ENCODE results near the gene MMP20. TPM values are rescaled to one million over a fixed set of nuclear protein-coding genes. Genes with fewer than 3 reads are reported as not detected.
A peak's percentile ranks its signal among the peaks of the same experiment; 100 is the strongest.
"Not testable (repeated sequence)": the region's sequence is repeated elsewhere in the genome, so short reads cannot be mapped to it uniquely, and the experiment has no call there.

The MMP20 gene
- polyA plus RNA-seq, 1 of the 3 experiments (the other 2 are of a cell fraction), result not detected

DNA sequence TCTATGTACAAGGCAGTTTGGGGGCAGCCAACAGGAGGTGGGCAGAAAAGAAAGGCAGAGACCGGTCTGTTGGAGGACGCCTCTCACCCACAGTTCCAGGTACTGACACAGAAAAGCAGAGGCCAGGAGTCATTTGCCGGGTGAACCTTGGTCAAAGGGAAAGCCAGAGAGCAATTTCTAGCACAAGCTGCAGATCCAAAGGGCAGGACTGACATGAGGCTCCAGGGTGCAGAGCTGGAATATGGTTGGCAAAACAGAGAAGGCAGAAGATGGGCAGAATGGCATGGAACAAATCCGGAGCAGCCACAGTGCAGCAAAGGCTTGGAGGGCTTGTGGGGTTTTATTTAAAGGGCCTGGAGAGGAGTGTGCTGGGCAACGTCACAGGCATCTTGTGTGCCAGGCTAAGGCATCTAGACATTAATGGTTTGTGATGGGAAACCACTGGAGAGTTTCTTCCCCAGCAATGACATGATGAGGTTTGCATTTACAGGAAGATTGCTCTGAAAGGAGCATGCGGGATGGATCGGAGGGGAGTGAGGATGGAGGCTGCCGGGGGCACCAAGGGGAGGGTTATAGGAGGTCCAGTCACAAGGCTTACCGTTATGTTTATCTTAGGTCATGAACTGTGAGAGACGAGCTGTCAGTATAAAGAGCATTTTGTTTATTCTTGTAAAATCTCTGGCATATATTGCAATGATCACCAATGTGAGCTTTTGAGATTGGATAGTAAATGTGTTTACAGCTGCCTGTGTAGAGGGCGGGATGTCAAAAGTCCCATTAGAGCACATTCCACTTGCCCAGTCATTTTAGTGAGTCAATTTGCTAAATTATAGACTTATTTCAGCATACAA lies 5.7 kb upstream of the MMP20 start:
- no peaks in the 10 kb centered on the region for H3K4me1 ChIP-seq (ENCODE audit: control insufficient read depth in 1 of 2, insufficient read depth in 2 of 2, low read depth in 1 of 2, low read length in 1 of 2)
- H3K36me3 ChIP-seq (replicated peaks in 1 of 2; ENCODE audit: control insufficient read depth in 1 of 2, insufficient read depth in 2 of 2, low read length in 1 of 2), result no peaks in the 10 kb centered on the region
- no peaks in the 10 kb centered on the region for H3K9me2 ChIP-seq
- no peak overlapping the region for H3K4me2 ChIP-seq
- WGBS (ENCODE audit: low lambda C conversion rate), result 31% methylated on average over 11 of the region's 11 CpGs
- H3K4me3 ChIP-seq (ENCODE audit: low read depth in 2 of 2, low read length in 1 of 2), result no peak overlapping the region
- H4K20me1 ChIP-seq (ENCODE audit: insufficient read depth), result no peaks in the 10 kb centered on the region
- POLR2A ChIA-PET, result no interaction called here
- H3K27me3 ChIP-seq (ENCODE audit: insufficient read depth), result no peaks in the 10 kb centered on the region
- no peaks in the 10 kb centered on the region for H3K79me2 ChIP-seq (ENCODE audit: insufficient read depth)
- H2AFZ ChIP-seq (ENCODE audit: low read depth), result no peak overlapping the region
- no peaks in the 10 kb centered on the region for H3F3A ChIP-seq (replicated peaks; ENCODE audit: insufficient read depth)
- DNase-seq, result no peak
- no peak overlapping the region for H3K27ac ChIP-seq (ENCODE audit: low read depth in 2 of 2, low read length in 1 of 2)
- no peaks in the 10 kb centered on the region for H3K9me3 ChIP-seq
- TF ChIP-seq TCF12 (IDR thresholded peaks at IDR 0.05), result peak; percentile 38; the same call in 1 of the 2 replicates
- TF ChIP-seq MEF2A (IDR thresholded peaks at IDR 0.05; ENCODE audit: borderline replicate concordance, low read depth), result no peak
- no peak for TF ChIP-seq RAD21 (IDR thresholded peaks at IDR 0.05; ENCODE audit: low read length)
- TF ChIP-seq, protein P1, sequence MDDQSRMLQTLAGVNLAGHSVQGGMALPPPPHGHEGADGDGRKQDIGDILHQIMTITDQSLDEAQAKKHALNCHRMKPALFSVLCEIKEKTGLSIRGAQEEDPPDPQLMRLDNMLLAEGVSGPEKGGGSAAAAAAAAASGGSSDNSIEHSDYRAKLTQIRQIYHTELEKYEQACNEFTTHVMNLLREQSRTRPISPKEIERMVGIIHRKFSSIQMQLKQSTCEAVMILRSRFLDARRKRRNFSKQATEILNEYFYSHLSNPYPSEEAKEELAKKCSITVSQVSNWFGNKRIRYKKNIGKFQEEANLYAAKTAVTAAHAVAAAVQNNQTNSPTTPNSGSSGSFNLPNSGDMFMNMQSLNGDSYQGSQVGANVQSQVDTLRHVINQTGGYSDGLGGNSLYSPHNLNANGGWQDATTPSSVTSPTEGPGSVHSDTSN (IDR thresholded peaks at IDR 0.05), result peak; percentile 25; the same call in 1 of the 2 replicates
- CTCF ChIA-PET, result no interaction called here
- no peak overlapping the region for H3K9ac ChIP-seq

DNA sequence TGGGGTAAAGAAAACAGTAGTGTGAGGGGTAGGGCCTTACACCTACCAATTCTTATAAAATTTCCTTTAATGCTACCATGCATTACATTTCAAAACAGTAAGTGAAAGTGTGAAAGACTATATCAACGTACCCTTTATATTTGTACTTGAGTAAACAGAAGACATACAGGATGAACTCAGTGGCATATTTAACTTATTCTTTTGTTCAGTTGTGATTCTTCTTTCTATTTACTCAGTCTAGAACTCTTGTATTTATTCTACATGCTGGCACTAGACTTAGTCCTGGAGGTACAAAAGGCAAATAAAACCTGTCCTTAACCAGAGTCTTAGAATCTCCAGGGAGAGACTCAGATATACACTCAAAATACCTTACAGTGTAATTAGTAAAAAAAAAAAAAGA lies 4.8 kb upstream of the MMP20 start:
- POLR2A ChIA-PET; H3F3A ChIP-seq (replicated peaks; ENCODE audit: insufficient read depth); H3K9ac ChIP-seq; H3K36me3 ChIP-seq (replicated peaks in 1 of 2; ENCODE audit: control insufficient read depth in 1 of 2, insufficient read depth in 2 of 2, low read length in 1 of 2); H3K4me3 ChIP-seq (ENCODE audit: low read depth in 2 of 2, low read length in 1 of 2); H3K27me3 ChIP-seq (ENCODE audit: insufficient read depth); DNase-seq; H3K4me2 ChIP-seq; H3K9me3 ChIP-seq; H2AFZ ChIP-seq (ENCODE audit: low read depth); H3K9me2 ChIP-seq; H4K20me1 ChIP-seq (ENCODE audit: insufficient read depth); H3K27ac ChIP-seq (ENCODE audit: low read depth in 2 of 2, low read length in 1 of 2); H3K79me2 ChIP-seq (ENCODE audit: insufficient read depth); H3K4me1 ChIP-seq (ENCODE audit: control insufficient read depth in 1 of 2, insufficient read depth in 2 of 2, low read depth in 1 of 2, low read length in 1 of 2): not testable (repeated sequence)
- CTCF ChIA-PET, result interaction anchor here (1.5 kb wide), 1 partner anchor 11 kb away, joined by 3 read pairs; no protein-coding TSS in a partner anchor
- WGBS (ENCODE audit: low lambda C conversion rate), result 49% methylated on average over 1 of the region's 1 CpG

DNA sequence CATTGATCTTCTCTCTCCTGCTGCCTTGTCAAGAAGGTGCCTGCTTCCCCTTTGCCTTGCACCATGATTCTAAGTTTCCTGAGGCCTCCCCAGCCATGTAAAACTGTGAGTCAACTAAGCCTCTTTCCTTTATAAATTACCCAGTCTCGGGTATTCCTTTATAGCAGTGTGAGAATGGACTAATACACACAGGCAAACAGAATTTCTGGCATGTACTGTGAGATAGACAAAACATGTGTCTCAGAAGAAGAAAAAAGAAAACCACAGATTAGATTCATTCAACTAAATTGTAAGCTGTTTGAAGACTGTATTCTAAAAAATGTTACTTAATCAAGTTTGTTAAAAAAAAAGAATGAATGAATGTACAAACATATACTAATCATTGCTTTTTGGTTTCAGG lies 1.5 kb upstream of the MMP20 start:
- Histone ChIP-seq H4K20me1 (ENCODE audit: insufficient read depth) (no peaks in the 10 kb centered on the region), H3K4me2 (no peak overlapping the region), H3K36me3 (replicated peaks in 1 of 2; ENCODE audit: control insufficient read depth in 1 of 2, insufficient read depth in 2 of 2, low read length in 1 of 2) (no peaks in the 10 kb centered on the region), H3K79me2 (ENCODE audit: insufficient read depth) (no peaks in the 10 kb centered on the region), H2AFZ (ENCODE audit: low read depth) (no peak overlapping the region), H3K27me3 (ENCODE audit: insufficient read depth) (no peaks in the 10 kb centered on the region), H3K9me2 (no peaks in the 10 kb centered on the region), H3K4me3 (ENCODE audit: low read depth in 2 of 2, low read length in 1 of 2) (no peak overlapping the region), H3F3A (replicated peaks; ENCODE audit: insufficient read depth) (no peaks in the 10 kb centered on the region), H3K4me1 (ENCODE audit: control insufficient read depth in 1 of 2, insufficient read depth in 2 of 2, low read depth in 1 of 2, low read length in 1 of 2) (no peaks in the 10 kb centered on the region), H3K9ac (no peak overlapping the region), H3K27ac (ENCODE audit: low read depth in 2 of 2, low read length in 1 of 2) (no peak overlapping the region), H3K9me3 (no peaks in the 10 kb centered on the region)
- WGBS (ENCODE audit: low lambda C conversion rate), result 17% methylated on average over 1 of the region's 1 CpG
- ChIA-PET POLR2A (no interaction called here), CTCF (no interaction called here)
- DNase-seq, result no peak
- TF ChIP-seq, protein P1 (IDR thresholded peaks at IDR 0.05), result no peak
- TF ChIP-seq FOSL2 (IDR thresholded peaks at IDR 0.05; ENCODE audit: borderline replicate concordance, low read depth), result no peak
- TF ChIP-seq EP300 (IDR thresholded peaks at IDR 0.05; ENCODE audit: borderline replicate concordance in 1 of 2, low read depth in 1 of 2, low read length in 1 of 2), result no peak

Data from SK-N-SH (cell line).